Adrenal gland (tissue), 12 donors: ENCODE measurements around the gene POLA2. TPM values are rescaled to one million over a fixed set of nuclear protein-coding genes. Genes with fewer than 3 reads are reported as not detected.

Experiments used
- DNase-seq, 7 donors: peaks; one replicate each; pipeline ENCODE4 v3.0.0-alpha.2; 2019 to 2020
- H3K27ac ChIP-seq, 5 donors: fragments of 200-600 bp; sonication (generic) in 4 of 5; 1 replicate in 3 of 5; 2 replicates in 2 of 5; pipeline versions ENCODE4 v1.5.1 to v1.8.0; 2016 to 2020; ENCODE audit warnings: mild to moderate bottlenecking in 1 of 5
- H3K27me3 ChIP-seq: fragments of 200-600 bp; 2 replicates; pipeline ENCODE4 v1.8.0; 2021
- H3K36me3 ChIP-seq, 2 donors: fragments of 200-600 bp; replicated peaks in 1 of 2; 1 replicate in 1 of 2; 2 replicates in 1 of 2; pipeline versions ENCODE4 v1.5.1 to v1.8.0; 2018 to 2022
- H3K4me1 ChIP-seq, 2 donors: fragments of 200-600 bp; replicated peaks in 1 of 2; 1 replicate in 1 of 2; 2 replicates in 1 of 2; pipeline versions ENCODE4 v1.5.1 to v1.8.0; 2018 to 2021
- H3K4me3 ChIP-seq, 4 donors: fragments of 200-600 bp; sonication (generic) in 3 of 4; one replicate each; pipeline ENCODE4 v1.5.1; 2016 to 2018
- H3K9me3 ChIP-seq, 3 donors: fragments of 200-600 bp; sonication (generic) in 1 of 3; replicated peaks in 1 of 3; 1 replicate in 2 of 3; 2 replicates in 1 of 3; pipeline versions ENCODE4 v1.5.1 to v1.8.0; 2016 to 2021
- CTCF ChIP-seq, 6 experiments: fragments of 450-650 bp in 4 of 6; fragments of 200-600 bp in 2 of 6; sonication (generic) in 1 of 6; IDR thresholded peaks; 1 replicate in 5 of 6; 2 replicates in 1 of 6; pipeline versions ENCODE4 v1.5.1 to v1.8.0; 2016 to 2021; ENCODE audit warnings: antibody characterized with exemption in 6 of 6, mild to moderate bottlenecking in 2 of 6, moderate library complexity in 1 of 6
- POLR2A ChIP-seq, 2 donors: fragments of 450-650 bp; IDR thresholded peaks; one replicate each; pipeline ENCODE4 v1.6.1; 2017; ENCODE audit warnings: antibody characterized with exemption in 2 of 2, mild to moderate bottlenecking in 2 of 2, moderate library complexity in 1 of 2
- WGBS, 4 donors: extraction: QIAGEN DNeasy Blood & Tissue Kit in 2 of 4; methylation state at CpG; one replicate each; pipeline versions ENCODE4 v1.1.5 to v1.1.7; 2013 to 2017; 5-methylcytosine and 5-hydroxymethylcytosine counted together
- intact Hi-C, 2 donors: fragments of 100-400 bp; cut with DNase I; formaldehyde crosslinking; loops; one replicate each; pipeline versions ENCODE4 v1.14.1 to v1.15.0; 2022 to 2023
- polyA plus RNA-seq, 3 donors: library from polyadenylated mRNA; stranded (reverse); fragments of 200-250 nt in 2 of 3; fragments of 350-450 nt in 1 of 3; fragmentation: Illumina TruSeq in 1 of 3; extraction: RNeasy Lipid Tissue Mini Kit (QIAGEN cat#74804) in 1 of 3; gene quantifications; one replicate each; pipeline ENCODE4 v1.2.3, GENCODE V29; 2013 to 2014
- total RNA-seq, 9 donors: library from RNA; depleted of rRNA in 4 of 9; stranded (reverse); fragments of >200 nt in 4 of 9; fragments of 120-200 nt in 1 of 9; fragmentation: NEBNext Ultra II Directional in 1 of 9; extraction: Animal tissue kit (Norgen Biotek cat#: 25700) in 1 of 9; gene quantifications; one replicate each; pipeline versions ENCODE4 v1.1.0 to v1.2.4, GENCODE V29; 2013 to 2023
- donor health status: healthy with polysubstance abuse.
- donor health status: Bipolar disorder and iron deficiency.
- donor health status: DM: yes; HTN: yes; CAD: no.
- donor health status: DM: no; HTN: no; CAD: no.
- donor health status: DM: no; HTN: no; CAD: no.
- donor health status: DM: yes; HTN: yes; CAD: no.

The POLA2 gene
- total and polyA plus RNA-seq, 12 donors: 3.9 to 12.2 (median 7.7) TPM

DNA sequence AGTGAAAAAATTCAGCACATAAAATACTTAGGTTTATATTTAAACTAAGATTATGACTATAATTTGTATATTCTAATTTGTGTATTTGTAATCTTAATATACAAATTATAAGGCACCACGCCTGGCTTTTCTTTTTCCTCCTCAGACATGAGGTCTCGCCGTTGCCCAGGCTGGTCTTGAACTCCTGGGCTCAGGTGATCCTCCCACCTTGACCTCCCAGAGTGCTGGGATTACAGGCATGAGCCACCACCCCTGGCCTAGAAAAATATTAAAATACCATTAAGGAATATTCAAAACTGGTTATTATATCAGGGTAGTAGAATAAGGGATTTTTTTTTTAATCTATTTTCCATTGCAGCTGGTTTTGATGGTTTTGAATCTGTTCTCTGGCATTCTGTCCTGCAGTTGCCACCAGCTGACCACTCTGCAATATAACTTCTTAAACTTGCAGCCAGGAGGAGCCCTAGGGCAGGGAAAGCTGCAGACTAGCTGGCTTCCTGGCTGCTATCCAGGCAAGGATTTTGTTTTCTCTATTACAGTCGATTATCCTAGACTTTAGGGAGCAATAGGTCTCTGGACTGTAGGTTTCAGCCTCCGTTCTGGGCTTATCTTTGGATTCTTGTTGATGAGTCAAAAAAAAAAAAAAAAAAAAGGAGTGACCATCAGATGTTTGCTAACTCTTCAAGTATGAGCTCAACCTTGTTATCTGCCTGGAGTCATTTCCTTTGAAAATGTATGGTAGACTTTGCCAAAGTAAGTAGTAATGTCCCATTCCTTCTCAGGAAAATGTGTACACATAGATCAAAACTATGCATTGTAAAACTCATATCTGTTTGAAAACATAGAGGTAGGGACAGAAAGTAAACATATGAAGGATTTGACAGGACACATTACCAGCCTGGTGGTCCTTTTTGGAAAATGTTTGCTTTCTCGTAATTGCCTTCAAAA, 13.2 kb downstream of the POLA2 start:
- Histone ChIP-seq H3K4me1 (peaks cover 15 to 23% of the 10 kb centered on the region in 2 donors), H3K27me3 (no peaks in the 10 kb centered on the region), H3K36me3 (peaks cover 0 to 11% of the 10 kb centered on the region in 2 donors), H3K9me3 (no peaks in the 10 kb centered on the region), H3K27ac (peak overlapping the region in 2 of 5 donors; percentile 56 to 67), H3K4me3 (no peak overlapping the region)
- peak; percentile 83 to 92 (median 88) for DNase-seq
- intact Hi-C loops: loop anchor here in 1 of 2 donors (2.0 to 10.0 kb wide), 2 partner anchors 52 to 240 kb away; no protein-coding TSS in a partner anchor
- no peak for TF ChIP-seq POLR2A (IDR thresholded peaks at IDR 0.05)
- peak; percentile 50 to 98 (median 92) for TF ChIP-seq CTCF (IDR thresholded peaks at IDR 0.05)
- WGBS, 4 donors: 32 to 36% (median 33%) methylated on average over 6 of the region's 6 CpGs

- intact Hi-C loops: loop anchor here (2.0 to 10.0 kb wide), 3 partner anchors 39 to 239 kb away; partner anchors contain the start of gene CDC42EP2 (in 1 of the 2)
- no peak for DNase-seq
- TF ChIP-seq CTCF (IDR thresholded peaks at IDR 0.05) (no peak), POLR2A (IDR thresholded peaks at IDR 0.05) (no peak)
- WGBS, 4 donors: 88 to 94% (median 90%) methylated on average over 4 of the region's 4 CpGs
- Histone ChIP-seq H3K27ac (peak overlapping the region in 2 of 5 donors; percentile 56 to 67), H3K36me3 (peaks cover 0 to 3% of the 10 kb centered on the region in 2 donors), H3K4me3 (no peak overlapping the region), H3K9me3 (no peaks in the 10 kb centered on the region), H3K4me1 (peaks cover 22 to 32% of the 10 kb centered on the region in 2 donors), H3K27me3 (no peaks in the 10 kb centered on the region)
Measured at GRCh38 chr11:65275906-65276305, 14.1 kb downstream of the POLA2 start.

DNA sequence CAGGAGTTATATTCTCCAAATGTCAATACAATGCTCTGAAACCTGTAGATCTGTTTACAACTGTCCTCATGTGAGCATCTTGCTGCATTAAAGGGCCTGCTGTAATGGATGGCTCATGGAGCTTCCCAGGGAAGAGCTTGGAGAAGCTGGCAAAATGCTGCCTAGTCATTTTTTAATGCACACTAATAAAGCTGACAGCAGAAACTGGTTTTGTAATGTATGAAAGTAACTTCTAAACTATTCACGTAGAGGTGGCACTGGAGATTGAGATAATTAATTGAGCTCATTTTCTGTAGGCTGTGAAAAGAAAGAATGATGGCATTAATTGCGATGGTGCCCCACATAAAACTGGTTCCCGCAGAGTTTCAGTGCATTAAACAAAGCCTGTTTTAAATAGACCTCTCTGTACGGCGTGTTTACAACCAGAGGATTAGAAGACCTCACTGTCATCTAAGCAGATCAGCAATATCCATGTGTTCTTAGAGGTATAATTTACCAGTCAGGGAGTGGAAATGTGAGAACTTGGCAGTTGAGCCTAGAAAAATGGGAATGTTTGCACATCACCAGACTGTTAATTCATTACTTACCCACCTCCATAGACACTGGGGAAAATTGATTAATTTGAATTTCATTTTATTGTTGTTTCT, 16.0 kb downstream of the POLA2 start:
- H3K4me3 ChIP-seq: no peak overlapping the region
- intact Hi-C loops: loop anchor here (2.0 to 10.0 kb wide), 2 partner anchors 37 to 237 kb away; partner anchors contain the start of gene CDC42EP2 (in 2 of the 2)
- TF ChIP-seq CTCF (IDR thresholded peaks at IDR 0.05): no peak
- TF ChIP-seq POLR2A (IDR thresholded peaks at IDR 0.05): no peak
- peaks cover 0 to 16% of the 10 kb centered on the region in 2 donors for H3K36me3 ChIP-seq
- peaks cover 22 to 32% of the 10 kb centered on the region in 2 donors for H3K4me1 ChIP-seq
- no peak overlapping the region for H3K27ac ChIP-seq
- no peaks in the 10 kb centered on the region for H3K27me3 ChIP-seq
- WGBS, 4 donors: 94 to 96% (median 95%) methylated on average over 5 of the region's 5 CpGs
- DNase-seq: no peak
- H3K9me3 ChIP-seq: no peaks in the 10 kb centered on the region

DNA sequence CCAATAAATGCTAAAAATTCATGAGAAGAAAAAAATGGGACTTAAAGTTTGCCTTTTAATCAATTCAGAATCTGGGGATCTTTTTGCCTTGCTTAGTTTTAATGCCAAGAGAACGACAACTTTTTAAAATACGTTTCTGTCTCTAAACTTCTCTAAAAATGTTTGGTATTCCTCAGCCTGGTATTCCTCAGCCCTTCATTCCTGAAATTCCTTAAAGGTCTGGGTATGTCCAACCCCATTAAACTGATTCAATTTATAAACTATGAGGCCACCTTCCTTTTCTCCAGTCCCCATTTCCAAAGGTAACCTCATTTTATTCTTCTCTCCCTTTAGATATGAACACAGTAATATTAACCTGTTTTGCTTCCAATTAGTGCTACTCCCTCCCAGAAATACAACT, 16.6 kb downstream of the POLA2 start:
- H3K9me3 ChIP-seq: no peaks in the 10 kb centered on the region
- H3K4me3 ChIP-seq: no peak overlapping the region
- TF ChIP-seq POLR2A (IDR thresholded peaks at IDR 0.05) (no peak), CTCF (IDR thresholded peaks at IDR 0.05) (no peak)
- H3K4me1 ChIP-seq: peaks cover 22 to 32% of the 10 kb centered on the region in 2 donors
- no peak for DNase-seq
- peak overlapping the region in 1 of 5 donors; percentile 54 for H3K27ac ChIP-seq
- 83 to 93% (median 88%) methylated on average over 2 of the region's 2 CpGs for WGBS, 4 donors
- intact Hi-C loops: loop anchor here in 1 of 2 donors (2.0 to 10.0 kb wide), 2 partner anchors 36 to 236 kb away; partner anchors contain the start of gene CDC42EP2
- H3K27me3 ChIP-seq: no peaks in the 10 kb centered on the region
- peaks cover 0 to 16% of the 10 kb centered on the region in 2 donors for H3K36me3 ChIP-seq
